ENCODE measurements around the gene SEPTIN5. TPM values are rescaled to one million over a fixed set of nuclear protein-coding genes. Genes with fewer than 3 reads are reported as not detected.

Gene SEPTIN5
- polyA plus RNA-seq, 1 of the 3 experiments (the other 2 are of a cell fraction) = 14.0 TPM

- peaks cover 39% of the 10 kb centered on the region for H3K27me3 ChIP-seq (ENCODE audit: insufficient read depth)
- WGBS (ENCODE audit: low lambda C conversion rate) = 90% methylated on average over 33 of the region's 39 CpGs
- no peak overlapping the region for H3K4me3 ChIP-seq (ENCODE audit: low read depth in 2 of 2, low read length in 1 of 2)
- no peak for DNase-seq
- peaks cover 0 to 4% of the 10 kb centered on the region in 2 experiments; a peak in 2 of 4 replicates for H3K4me1 ChIP-seq (ENCODE audit: control insufficient read depth in 1 of 2, insufficient read depth in 2 of 2, low read depth in 1 of 2, low read length in 1 of 2)
- ChIA-PET POLR2A (no interaction called here), CTCF (interaction anchor here (0.7 to 3.7 kb wide), 10 partner anchors 7 to 146 kb away, joined by 3 to 15 read pairs (median 6); no protein-coding TSS in a partner anchor)
- no peaks in the 10 kb centered on the region for H3K9me2 ChIP-seq
- H3K36me3 ChIP-seq (replicated peaks in 1 of 2; ENCODE audit: control insufficient read depth in 1 of 2, insufficient read depth in 2 of 2, low read length in 1 of 2) = no peaks in the 10 kb centered on the region
- H3K79me2 ChIP-seq (ENCODE audit: insufficient read depth) = no peaks in the 10 kb centered on the region
- no peak overlapping the region for H3K4me2 ChIP-seq
- TF ChIP-seq FOSL2 (IDR thresholded peaks at IDR 0.05; ENCODE audit: borderline replicate concordance, low read depth) (no peak), RXRA (IDR thresholded peaks at IDR 0.05; ENCODE audit: borderline replicate concordance, low read depth) (no peak), NFIC (IDR thresholded peaks at IDR 0.05; ENCODE audit: borderline replicate concordance) (no peak), CHD2 (IDR thresholded peaks at IDR 0.05; ENCODE audit: low read length, partially characterized antibody) (no peak), USF1 (IDR thresholded peaks at IDR 0.05; ENCODE audit: borderline replicate concordance, low read depth) (no peak), YY1 (IDR thresholded peaks at IDR 0.05; ENCODE audit: low read depth) (no peak), SIN3A (IDR thresholded peaks at IDR 0.05; ENCODE audit: borderline replicate concordance, low read depth, low read length) (no peak)
- no peaks in the 10 kb centered on the region for H3K9me3 ChIP-seq
- H3K27ac ChIP-seq (ENCODE audit: low read depth in 2 of 2, low read length in 1 of 2) = no peak overlapping the region
- no peaks in the 10 kb centered on the region for H4K20me1 ChIP-seq (ENCODE audit: insufficient read depth)
- no peaks in the 10 kb centered on the region for H3F3A ChIP-seq (replicated peaks; ENCODE audit: insufficient read depth)
- no peak overlapping the region for H2AFZ ChIP-seq (ENCODE audit: low read depth)
- H3K9ac ChIP-seq = no peak overlapping the region
Measured at GRCh38 chr22:19763458-19764298, 49.4 kb downstream of the SEPTIN5 start.

DNA sequence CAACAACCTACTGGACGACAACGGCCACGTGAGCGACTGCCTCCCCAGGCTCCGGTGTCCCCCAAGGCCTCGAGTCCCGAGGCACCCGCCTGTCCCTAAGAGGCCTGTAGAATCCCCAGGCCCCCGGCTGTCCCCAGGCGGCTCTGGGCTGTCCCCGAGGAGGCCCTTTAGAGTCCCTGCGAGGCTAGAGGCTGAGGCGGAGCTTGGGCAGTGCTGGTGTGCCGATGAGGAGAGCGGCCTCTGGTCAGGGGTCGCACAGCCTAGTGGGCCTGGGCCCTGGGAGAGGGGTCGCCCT, 49.9 kb downstream of the SEPTIN5 start:
- CTCF ChIA-PET = interaction anchor here (1.2 to 3.7 kb wide), 7 partner anchors 8 to 146 kb away, joined by 3 to 15 read pairs (median 6); no protein-coding TSS in a partner anchor
- Histone ChIP-seq H3K9me2 (no peaks in the 10 kb centered on the region), H3K27ac (ENCODE audit: low read depth in 2 of 2, low read length in 1 of 2) (no peak overlapping the region), H3K4me1 (ENCODE audit: control insufficient read depth in 1 of 2, insufficient read depth in 2 of 2, low read depth in 1 of 2, low read length in 1 of 2) (peaks cover 0 to 4% of the 10 kb centered on the region in 2 experiments; a peak in 2 of 4 replicates), H4K20me1 (ENCODE audit: insufficient read depth) (no peaks in the 10 kb centered on the region), H3K4me2 (no peak overlapping the region), H3K9me3 (no peaks in the 10 kb centered on the region), H2AFZ (ENCODE audit: low read depth) (no peak overlapping the region), H3K9ac (no peak overlapping the region), H3K79me2 (ENCODE audit: insufficient read depth) (no peaks in the 10 kb centered on the region), H3K36me3 (replicated peaks in 1 of 2; ENCODE audit: control insufficient read depth in 1 of 2, insufficient read depth in 2 of 2, low read length in 1 of 2) (no peaks in the 10 kb centered on the region), H3K4me3 (ENCODE audit: low read depth in 2 of 2, low read length in 1 of 2) (no peak overlapping the region), H3K27me3 (ENCODE audit: insufficient read depth) (peaks cover 33% of the 10 kb centered on the region), H3F3A (replicated peaks; ENCODE audit: insufficient read depth) (no peaks in the 10 kb centered on the region)
- 94% methylated on average over 12 of the region's 17 CpGs for WGBS (ENCODE audit: low lambda C conversion rate)
- POLR2A ChIA-PET = no interaction called here
- DNase-seq = no peak
- TF ChIP-seq TAF1 (IDR thresholded peaks at IDR 0.05; ENCODE audit: borderline replicate concordance, low read depth, low read length) (no peak), GATA2 (CRISPR knock-in tag; IDR thresholded peaks at IDR 0.05) (no peak), CHD2 (IDR thresholded peaks at IDR 0.05; ENCODE audit: low read length, partially characterized antibody) (no peak), YY1 (IDR thresholded peaks at IDR 0.05; ENCODE audit: low read depth) (no peak), POLR2AphosphoS5 (IDR thresholded peaks at IDR 0.05; ENCODE audit: low read depth, low read length) (no peak), MXI1 (IDR thresholded peaks at IDR 0.05; ENCODE audit: low read depth, low read length) (no peak), FOSL2 (IDR thresholded peaks at IDR 0.05; ENCODE audit: borderline replicate concordance, low read depth) (no peak), RXRA (IDR thresholded peaks at IDR 0.05; ENCODE audit: borderline replicate concordance, low read depth) (no peak), EP300 (IDR thresholded peaks at IDR 0.05; ENCODE audit: borderline replicate concordance in 1 of 2, low read depth in 1 of 2, low read length in 1 of 2) (no peak), SMC3 (IDR thresholded peaks at IDR 0.05; ENCODE audit: low read depth, low read length) (no peak), USF1 (IDR thresholded peaks at IDR 0.05; ENCODE audit: borderline replicate concordance, low read depth) (no peak), ELF1 (IDR thresholded peaks at IDR 0.05) (no peak), FOXM1 (IDR thresholded peaks at IDR 0.05; ENCODE audit: low read depth) (no peak), MAX (IDR thresholded peaks at IDR 0.05; ENCODE audit: low read depth) (no peak), TCF12 (IDR thresholded peaks at IDR 0.05) (no peak), SIN3A (IDR thresholded peaks at IDR 0.05; ENCODE audit: borderline replicate concordance, low read depth, low read length) (no peak), TEAD4 (IDR thresholded peaks at IDR 0.05; ENCODE audit: borderline replicate concordance, insufficient read depth) (no peak)
- TF ChIP-seq, protein P1, sequence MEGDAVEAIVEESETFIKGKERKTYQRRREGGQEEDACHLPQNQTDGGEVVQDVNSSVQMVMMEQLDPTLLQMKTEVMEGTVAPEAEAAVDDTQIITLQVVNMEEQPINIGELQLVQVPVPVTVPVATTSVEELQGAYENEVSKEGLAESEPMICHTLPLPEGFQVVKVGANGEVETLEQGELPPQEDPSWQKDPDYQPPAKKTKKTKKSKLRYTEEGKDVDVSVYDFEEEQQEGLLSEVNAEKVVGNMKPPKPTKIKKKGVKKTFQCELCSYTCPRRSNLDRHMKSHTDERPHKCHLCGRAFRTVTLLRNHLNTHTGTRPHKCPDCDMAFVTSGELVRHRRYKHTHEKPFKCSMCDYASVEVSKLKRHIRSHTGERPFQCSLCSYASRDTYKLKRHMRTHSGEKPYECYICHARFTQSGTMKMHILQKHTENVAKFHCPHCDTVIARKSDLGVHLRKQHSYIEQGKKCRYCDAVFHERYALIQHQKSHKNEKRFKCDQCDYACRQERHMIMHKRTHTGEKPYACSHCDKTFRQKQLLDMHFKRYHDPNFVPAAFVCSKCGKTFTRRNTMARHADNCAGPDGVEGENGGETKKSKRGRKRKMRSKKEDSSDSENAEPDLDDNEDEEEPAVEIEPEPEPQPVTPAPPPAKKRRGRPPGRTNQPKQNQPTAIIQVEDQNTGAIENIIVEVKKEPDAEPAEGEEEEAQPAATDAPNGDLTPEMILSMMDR (IDR thresholded peaks at IDR 0.05) = no peak
